Vagina (tissue), 2 donors: Measurements from ENCODE around the gene LTBP2.

Experiments used
- POLR2A ChIP-seq, 2 donors: fragments of 450-650 bp; IDR thresholded peaks; one replicate each; pipeline ENCODE4 v1.6.1; 2017; ENCODE audit warnings: antibody characterized with exemption in 2 of 2, mild to moderate bottlenecking in 2 of 2, moderate library complexity in 2 of 2
- POLR2AphosphoS5 ChIP-seq, 2 donors: sonication (generic); formaldehyde crosslinking; IDR thresholded peaks; one replicate each; pipeline ENCODE4 v1.9.0; 2017; ENCODE audit warnings: antibody characterized with exemption in 2 of 2, mild to moderate bottlenecking in 2 of 2, low read depth in 1 of 2; ENCODE audit not compliant: insufficient read depth in 1 of 2
- TF ChIP-seq, protein P1 (sequence below), 3 experiments: fragments of 450-650 bp in 2 of 3; fragments of 200-600 bp in 1 of 3; sonication (generic) in 1 of 3; IDR thresholded peaks; one replicate each; pipeline ENCODE4 v1.5.1; 2017 to 2019; ENCODE audit warnings: antibody characterized with exemption in 3 of 3, mild to moderate bottlenecking in 2 of 3, moderate library complexity in 2 of 3

DNA sequence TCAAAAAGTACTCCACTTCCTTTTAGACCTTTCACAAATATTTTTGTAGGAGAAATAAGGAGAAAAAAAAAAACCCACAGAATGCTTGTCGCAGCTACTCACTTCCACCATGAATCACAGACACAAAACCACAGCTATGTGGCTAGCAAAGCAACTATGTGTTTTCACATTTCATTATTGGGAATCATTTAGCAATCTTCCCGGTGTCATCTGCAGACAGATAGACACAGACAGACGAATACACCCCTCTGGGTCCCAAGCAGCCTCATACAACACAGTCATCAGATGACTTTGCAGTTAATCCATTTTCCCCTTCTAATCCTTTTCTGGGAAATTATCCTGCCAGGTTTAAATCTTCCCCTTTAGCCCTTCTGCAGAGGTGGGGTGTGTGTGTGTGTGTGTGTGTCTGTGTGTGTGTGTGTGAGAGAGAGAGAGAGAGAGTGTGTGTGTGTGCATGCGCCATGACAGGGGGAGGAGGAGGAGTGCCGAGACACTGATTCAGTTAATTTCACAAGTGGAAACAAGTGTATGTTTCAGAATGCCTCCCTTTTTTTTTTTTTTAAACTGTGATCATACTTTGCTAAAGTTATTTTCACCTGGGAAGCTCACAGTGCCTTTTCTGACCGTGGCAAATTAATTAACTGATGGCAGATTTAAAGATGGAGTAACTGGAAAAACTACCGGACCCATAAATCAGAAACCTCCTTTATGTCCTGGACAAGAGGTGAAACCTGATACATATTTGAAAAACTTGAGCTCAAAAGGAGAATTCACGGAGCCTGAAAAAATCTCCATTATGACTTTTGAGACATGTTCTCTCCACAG lies 39.9 kb downstream of the LTBP2 start:
- TF ChIP-seq, protein P1, sequence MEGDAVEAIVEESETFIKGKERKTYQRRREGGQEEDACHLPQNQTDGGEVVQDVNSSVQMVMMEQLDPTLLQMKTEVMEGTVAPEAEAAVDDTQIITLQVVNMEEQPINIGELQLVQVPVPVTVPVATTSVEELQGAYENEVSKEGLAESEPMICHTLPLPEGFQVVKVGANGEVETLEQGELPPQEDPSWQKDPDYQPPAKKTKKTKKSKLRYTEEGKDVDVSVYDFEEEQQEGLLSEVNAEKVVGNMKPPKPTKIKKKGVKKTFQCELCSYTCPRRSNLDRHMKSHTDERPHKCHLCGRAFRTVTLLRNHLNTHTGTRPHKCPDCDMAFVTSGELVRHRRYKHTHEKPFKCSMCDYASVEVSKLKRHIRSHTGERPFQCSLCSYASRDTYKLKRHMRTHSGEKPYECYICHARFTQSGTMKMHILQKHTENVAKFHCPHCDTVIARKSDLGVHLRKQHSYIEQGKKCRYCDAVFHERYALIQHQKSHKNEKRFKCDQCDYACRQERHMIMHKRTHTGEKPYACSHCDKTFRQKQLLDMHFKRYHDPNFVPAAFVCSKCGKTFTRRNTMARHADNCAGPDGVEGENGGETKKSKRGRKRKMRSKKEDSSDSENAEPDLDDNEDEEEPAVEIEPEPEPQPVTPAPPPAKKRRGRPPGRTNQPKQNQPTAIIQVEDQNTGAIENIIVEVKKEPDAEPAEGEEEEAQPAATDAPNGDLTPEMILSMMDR (IDR thresholded peaks at IDR 0.05), result no peak
- TF ChIP-seq POLR2AphosphoS5 (IDR thresholded peaks at IDR 0.05; ENCODE audit: insufficient read depth in 1 of 2, low read depth in 1 of 2) (no peak), POLR2A (IDR thresholded peaks at IDR 0.05) (no peak)
